Renal cortex interstitium (tissue), 11 donors: ENCODE measurements around the gene PCF11. TPM values are rescaled to one million over a fixed set of nuclear protein-coding genes. Genes with fewer than 3 reads are reported as not detected.

ENCODE experiments used
- DNase-seq, 11 donors: peaks; one replicate each; pipeline ENCODE4 v3.0.0-alpha.2; 2013; ENCODE audit warnings: low read depth in 9 of 11, low spot score in 4 of 11; ENCODE audit errors: extremely low read depth in 1 of 11
- polyA plus RNA-seq, 3 donors: library from polyadenylated mRNA; unstranded; fragments of 120-200 nt; gene quantifications; one replicate each; pipeline ENCODE4 v1.2.1, GENCODE V29; 2013; ENCODE audit not compliant: insufficient read length in 3 of 3

The PCF11 gene
- polyA plus RNA-seq, 3 donors: 76.1 to 91.9 (median 82.8) TPM

DNA sequence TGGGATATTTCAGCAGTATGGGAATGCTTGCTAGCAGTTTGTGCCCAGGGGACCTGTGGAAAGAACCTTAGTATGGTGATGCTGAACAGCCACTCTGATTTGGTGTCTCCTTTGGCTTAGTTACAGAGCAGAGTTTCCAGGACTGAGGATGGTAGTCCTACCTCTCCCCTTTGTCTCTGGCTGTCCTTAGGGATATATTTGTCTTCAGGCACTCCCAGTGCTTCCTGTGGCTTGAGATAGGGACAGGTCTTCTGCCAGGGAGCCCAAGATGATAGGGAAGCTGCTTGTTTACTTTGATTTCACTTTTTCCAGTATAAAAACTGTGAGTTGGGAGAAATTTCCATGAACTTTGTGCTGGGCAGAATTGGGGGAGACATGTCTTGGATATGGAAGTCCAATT is 64.8 kb downstream of the PCF11 start:
- no peak for DNase-seq

DNA sequence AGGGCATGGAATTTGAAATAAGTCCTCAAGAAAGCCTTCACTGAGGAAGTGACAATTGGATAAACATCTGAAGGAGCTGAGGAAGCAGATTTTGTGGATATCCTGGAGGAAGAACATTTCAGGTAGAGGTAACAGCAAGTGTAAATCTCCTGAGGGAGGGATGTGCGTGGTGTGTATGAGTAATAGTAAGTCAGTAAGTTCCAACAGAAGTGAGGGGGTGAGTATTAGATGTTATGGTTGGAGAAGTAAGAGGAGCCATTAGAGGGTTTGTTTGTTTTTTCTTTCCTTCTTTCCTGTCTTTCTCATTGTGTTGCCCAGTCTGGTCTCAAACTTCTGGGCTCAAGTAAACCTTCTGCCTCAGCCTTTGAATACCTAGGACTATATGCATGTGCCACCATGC is 65.6 kb downstream of the PCF11 start:
- DNase-seq: no peak

DNA sequence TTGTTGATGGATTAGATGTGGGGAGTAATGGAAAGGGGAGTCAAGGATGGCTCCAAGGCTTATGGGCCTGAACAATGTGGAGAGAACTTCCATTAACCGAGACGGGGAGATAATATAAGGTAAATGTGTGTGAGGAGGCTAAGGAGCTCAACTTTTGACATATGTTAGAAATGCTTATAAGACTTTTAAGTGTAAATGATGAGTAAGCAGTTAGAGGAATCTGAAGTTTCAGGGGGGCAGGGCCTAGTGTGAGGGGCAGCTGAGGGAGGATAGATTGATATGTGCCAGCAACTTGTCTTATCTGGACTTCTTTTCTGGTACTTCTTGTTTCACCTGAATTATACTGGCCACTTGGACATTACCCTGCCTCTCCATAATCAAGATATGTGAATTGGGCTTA is 66.5 kb downstream of the PCF11 start:
- DNase-seq: no peak

DNA sequence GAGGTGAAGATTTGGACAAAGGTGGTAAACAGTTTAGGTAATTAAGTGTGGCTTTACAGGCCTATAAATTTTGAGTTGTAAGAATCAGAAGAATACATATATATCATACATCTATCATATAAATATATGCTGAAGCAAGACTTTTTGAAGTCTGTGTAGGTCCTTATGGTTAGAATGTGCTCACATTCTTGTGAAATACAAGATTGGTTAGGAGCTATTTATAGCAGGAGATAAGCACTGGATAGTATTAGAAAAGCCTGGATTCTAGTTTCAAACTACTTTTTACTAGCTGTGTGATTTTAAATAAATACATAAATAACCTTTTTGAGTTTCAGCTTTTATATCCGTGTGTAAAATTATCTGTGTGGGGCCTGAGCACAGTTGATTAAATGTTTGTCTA is 78.9 kb downstream of the PCF11 start:
- no peak for DNase-seq

Other genes starting within 250 kb of the PCF11 start
- gene RAB30, start 85.2 kb upstream of the PCF11 start, polyA plus RNA-seq: 1 to 10 TPM; 7.6 to 7.9 (median 7.7) TPM
- 10 to 100 TPM; 16.1 to 20.3 (median 18.0) TPM for gene ANKRD42, start 36.6 kb downstream of the PCF11 start, polyA plus RNA-seq
- 100 to 1,000 TPM in 1 of 3 donors, 10 to 100 TPM in 2; 75.0 to 107 (median 80.9) TPM for gene CCDC90B, start 129.2 kb downstream of the PCF11 start, polyA plus RNA-seq